GM19372 (cell line): ENCODE results near the gene PAFAH2.
"Not testable (repeated sequence)": the region's sequence is repeated elsewhere in the genome, so short reads cannot be mapped to it uniquely, and the experiment has no call there.

Source experiments
- ATAC-seq: cut with Tn5 transposase; IDR thresholded peaks from one replicate; pipeline ENCODE4 v1.9.1; 2021; ENCODE audit warnings: mild to moderate bottlenecking, low read depth, moderate library complexity; ENCODE audit not compliant: unreplicated experiment

PAFAH2 gene

GRCh38 chr1:25989440-25990234 lies 8.2 kb downstream of the PAFAH2 start:
- ATAC-seq: no peak

- no peak for ATAC-seq
These were observed 9.9 kb downstream of the PAFAH2 start for GRCh38 chr1:25987951-25988350.

- not testable (repeated sequence) for ATAC-seq
These were observed 11.1 kb downstream of the PAFAH2 start for GRCh38 chr1:25986773-25987172.

GRCh38 chr1:25985670-25986069 lies 12.2 kb downstream of the PAFAH2 start:
- no peak for ATAC-seq

- ATAC-seq: no peak
These were observed 12.7 kb downstream of the PAFAH2 start for GRCh38 chr1:25985171-25985570.

- ATAC-seq: no peak
These were observed 18.7 kb downstream of the PAFAH2 start for GRCh38 chr1:25979210-25979609.

GRCh38 chr1:25978403-25978802 lies 19.5 kb downstream of the PAFAH2 start:
- no peak for ATAC-seq

- no peak for ATAC-seq
These were observed 20.1 kb downstream of the PAFAH2 start for GRCh38 chr1:25977801-25978200.

- no peak for ATAC-seq
These were observed 24.1 kb downstream of the PAFAH2 start for GRCh38 chr1:25973610-25974321.

GRCh38 chr1:25971811-25972180 lies 26.1 kb downstream of the PAFAH2 start:
- ATAC-seq: no peak

- ATAC-seq: peak; percentile 78
These were observed 26.6 kb downstream of the PAFAH2 start for GRCh38 chr1:25971066-25971810.

GRCh38 chr1:25967308-25967707 lies 30.6 kb downstream of the PAFAH2 start:
- no peak for ATAC-seq

- ATAC-seq: no peak
These were observed 38.3 kb downstream of the PAFAH2 start for GRCh38 chr1:25959611-25960010.

- ATAC-seq: no peak
These were observed 39.4 kb downstream of the PAFAH2 start for GRCh38 chr1:25958465-25958864.

GRCh38 chr1:25955553-25955952 lies 42.3 kb downstream of the PAFAH2 start:
- no peak for ATAC-seq

GRCh38 chr1:25954282-25954938 lies 43.5 kb downstream of the PAFAH2 start:
- ATAC-seq: no peak

- no peak for ATAC-seq
These were observed 44.9 kb downstream of the PAFAH2 start for GRCh38 chr1:25952841-25953401.

GRCh38 chr1:25948641-25949040 lies 49.2 kb downstream of the PAFAH2 start:
- ATAC-seq: no peak

- ATAC-seq: no peak
These were observed 50.8 kb downstream of the PAFAH2 start for GRCh38 chr1:25947027-25947426.

GRCh38 chr1:25945761-25946160 lies 52.1 kb downstream of the PAFAH2 start:
- no peak for ATAC-seq
